SK-N-SH (cell line): ENCODE data around the gene C7orf25. TPM values are rescaled to one million over a fixed set of nuclear protein-coding genes. Genes with fewer than 3 reads are reported as not detected.

Experiments
- ELF1 ChIP-seq: IDR thresholded peaks from 2 replicates; pipeline ENCODE4 v1.4.0; 2012
- EZH2phosphoT487 ChIP-seq: fragments of 200-600 bp; sonication (generic); IDR thresholded peaks from 2 replicates; pipeline ENCODE4 v1.6.1; 2017; ENCODE audit warnings: low read depth, mixed run types, mild to moderate bottlenecking, antibody characterized with exemption, moderate library complexity, borderline replicate concordance
- FOXJ3 ChIP-seq: sonication (generic); formaldehyde crosslinking; IDR thresholded peaks from 2 replicates; pipeline ENCODE4 v1.5.1; 2020; ENCODE audit warnings: mild to moderate bottlenecking, missing genetic modification reagents
- GATA2 ChIP-seq: sonication (generic); formaldehyde crosslinking; IDR thresholded peaks from 2 replicates; pipeline ENCODE4 v1.5.0; 2020; ENCODE audit warnings: mild to moderate bottlenecking, missing genetic modification reagents
- JUND ChIP-seq: IDR thresholded peaks from 2 replicates; pipeline ENCODE4 v1.4.0; 2012
- MXI1 ChIP-seq: IDR thresholded peaks from 2 replicates; pipeline ENCODE4 v1.6.1; 2012; ENCODE audit warnings: mild to moderate bottlenecking, low read depth, low read length, improper control_type of control experiment
- NFIC ChIP-seq: IDR thresholded peaks from 2 replicates; pipeline ENCODE4 v1.4.0; 2012; ENCODE audit warnings: borderline replicate concordance
- POLR2AphosphoS5 ChIP-seq: IDR thresholded peaks from 2 replicates; pipeline ENCODE4 v1.6.1; 2012; ENCODE audit warnings: low read depth, low read length
- RCOR1 ChIP-seq: fragments of 150-350 bp; IDR thresholded peaks from 2 replicates; pipeline ENCODE4 v1.6.1; 2017; ENCODE audit warnings: antibody characterized with exemption, low read length
- REST ChIP-seq: IDR thresholded peaks from 2 replicates; pipeline ENCODE4 v1.6.1; 2012; ENCODE audit warnings: mild to moderate bottlenecking, low read depth, low read length, moderate library complexity
- RXRA ChIP-seq: IDR thresholded peaks from 2 replicates; pipeline ENCODE4 v1.4.0; 2012; ENCODE audit warnings: low read depth, mild to moderate bottlenecking, borderline replicate concordance
- SIN3A ChIP-seq: IDR thresholded peaks from 2 replicates; pipeline ENCODE4 v1.6.1; 2012; ENCODE audit warnings: low read depth, mild to moderate bottlenecking, low read length, moderate library complexity, borderline replicate concordance
- YY1 ChIP-seq: IDR thresholded peaks from 2 replicates; pipeline ENCODE4 v1.4.0; 2012; ENCODE audit warnings: low read depth, mild to moderate bottlenecking
- polyA plus RNA-seq, 3 experiments: library from polyadenylated mRNA; depleted of rRNA; stranded (reverse); fragments of >200 nt; gene quantifications; 2 replicates each; pipeline ENCODE4 v1.2.3, GENCODE V29; 2012
- TF ChIP-seq, protein P1 (sequence below): IDR thresholded peaks from 2 replicates; pipeline ENCODE4 v1.4.0; 2012; ENCODE audit warnings: low read depth, borderline replicate concordance
- TF ChIP-seq, protein P2 (sequence below): IDR thresholded peaks from 2 replicates; pipeline ENCODE4 v1.4.0; 2012; ENCODE audit warnings: low read depth, borderline replicate concordance
- TF ChIP-seq, protein P3 (sequence below): fragments of 150-350 bp; IDR thresholded peaks from 2 replicates; pipeline ENCODE4 v1.6.1; 2016; ENCODE audit warnings: mild to moderate bottlenecking, low read depth, low read length
- TF ChIP-seq, protein P4 (sequence below): fragments of 150-350 bp; IDR thresholded peaks from 2 replicates; pipeline ENCODE4 v1.6.1; 2017; ENCODE audit warnings: antibody characterized with exemption, low read length, low read depth, borderline replicate concordance

The C7orf25 gene
- polyA plus RNA-seq, 1 of the 3 experiments (the other 2 are of a cell fraction) = 6.1 TPM

DNA sequence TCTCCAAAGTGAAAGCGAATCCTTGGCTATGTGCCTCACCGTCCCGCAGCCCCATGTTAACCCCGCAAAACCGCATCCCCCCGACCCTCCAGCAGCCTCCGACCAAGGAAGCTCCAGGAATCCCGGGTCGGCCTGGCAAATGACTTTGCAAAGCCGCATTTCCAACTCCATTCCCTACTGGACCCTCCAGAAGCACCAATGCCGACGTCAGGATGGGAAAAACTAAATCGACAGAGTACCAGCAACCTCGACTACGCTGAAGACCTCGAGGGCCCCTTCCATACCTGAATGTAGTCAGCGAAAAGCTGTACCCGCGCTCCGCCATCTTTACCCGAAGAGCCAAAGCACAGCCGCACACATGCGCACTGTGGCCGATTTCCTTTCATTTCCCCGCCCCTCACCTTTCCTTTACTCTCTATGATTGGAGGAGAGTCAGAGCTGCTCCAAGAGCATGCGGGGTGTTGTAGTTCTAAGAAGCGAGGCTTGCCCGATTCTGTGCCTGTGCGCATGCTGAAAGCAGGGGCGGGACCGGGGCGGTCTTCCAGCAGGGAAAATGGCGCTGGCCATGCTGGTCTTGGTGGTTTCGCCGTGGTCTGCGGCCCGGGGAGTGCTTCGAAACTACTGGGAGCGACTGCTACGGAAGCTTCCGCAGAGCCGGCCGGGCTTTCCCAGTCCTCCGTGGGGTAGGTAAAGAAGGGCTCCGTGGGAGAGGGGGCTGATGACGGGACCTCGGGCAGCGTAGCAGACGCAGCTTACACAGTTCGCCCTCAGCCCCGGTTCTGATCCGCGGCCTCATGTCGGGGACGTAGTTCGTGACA lies 20.2 kb upstream of the C7orf25 start, which contains the start of the genes MRPL32 and PSMA2 (continued):
- TF ChIP-seq, protein P1, sequence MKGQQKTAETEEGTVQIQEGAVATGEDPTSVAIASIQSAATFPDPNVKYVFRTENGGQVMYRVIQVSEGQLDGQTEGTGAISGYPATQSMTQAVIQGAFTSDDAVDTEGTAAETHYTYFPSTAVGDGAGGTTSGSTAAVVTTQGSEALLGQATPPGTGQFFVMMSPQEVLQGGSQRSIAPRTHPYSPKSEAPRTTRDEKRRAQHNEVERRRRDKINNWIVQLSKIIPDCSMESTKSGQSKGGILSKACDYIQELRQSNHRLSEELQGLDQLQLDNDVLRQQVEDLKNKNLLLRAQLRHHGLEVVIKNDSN = no peak
- TF ChIP-seq POLR2AphosphoS5 (peak; percentile 97), RXRA (no peak), SIN3A (peak; percentile 85; the same call in 1 of the 2 replicates), GATA2 (CRISPR knock-in tag) (no peak), EZH2phosphoT487 (no peak), FOXJ3 (CRISPR knock-in tag) (no peak; the same call in 1 of the 2 replicates), MXI1 (peak; percentile 98), ELF1 (0 out of 2 replicates have a peak, but pooled peaks have one; percentile 22), NFIC (peak; percentile 5; the same call in 1 of the 2 replicates), YY1 (peak; percentile 97), JUND (no peak), RCOR1 (no peak), REST (peak; percentile 59; the same call in 1 of the 2 replicates)
- TF ChIP-seq, protein P2, sequence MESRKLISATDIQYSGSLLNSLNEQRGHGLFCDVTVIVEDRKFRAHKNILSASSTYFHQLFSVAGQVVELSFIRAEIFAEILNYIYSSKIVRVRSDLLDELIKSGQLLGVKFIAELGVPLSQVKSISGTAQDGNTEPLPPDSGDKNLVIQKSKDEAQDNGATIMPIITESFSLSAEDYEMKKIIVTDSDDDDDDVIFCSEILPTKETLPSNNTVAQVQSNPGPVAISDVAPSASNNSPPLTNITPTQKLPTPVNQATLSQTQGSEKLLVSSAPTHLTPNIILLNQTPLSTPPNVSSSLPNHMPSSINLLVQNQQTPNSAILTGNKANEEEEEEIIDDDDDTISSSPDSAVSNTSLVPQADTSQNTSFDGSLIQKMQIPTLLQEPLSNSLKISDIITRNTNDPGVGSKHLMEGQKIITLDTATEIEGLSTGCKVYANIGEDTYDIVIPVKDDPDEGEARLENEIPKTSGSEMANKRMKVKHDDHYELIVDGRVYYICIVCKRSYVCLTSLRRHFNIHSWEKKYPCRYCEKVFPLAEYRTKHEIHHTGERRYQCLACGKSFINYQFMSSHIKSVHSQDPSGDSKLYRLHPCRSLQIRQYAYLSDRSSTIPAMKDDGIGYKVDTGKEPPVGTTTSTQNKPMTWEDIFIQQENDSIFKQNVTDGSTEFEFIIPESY = no peak
- TF ChIP-seq, protein P3, sequence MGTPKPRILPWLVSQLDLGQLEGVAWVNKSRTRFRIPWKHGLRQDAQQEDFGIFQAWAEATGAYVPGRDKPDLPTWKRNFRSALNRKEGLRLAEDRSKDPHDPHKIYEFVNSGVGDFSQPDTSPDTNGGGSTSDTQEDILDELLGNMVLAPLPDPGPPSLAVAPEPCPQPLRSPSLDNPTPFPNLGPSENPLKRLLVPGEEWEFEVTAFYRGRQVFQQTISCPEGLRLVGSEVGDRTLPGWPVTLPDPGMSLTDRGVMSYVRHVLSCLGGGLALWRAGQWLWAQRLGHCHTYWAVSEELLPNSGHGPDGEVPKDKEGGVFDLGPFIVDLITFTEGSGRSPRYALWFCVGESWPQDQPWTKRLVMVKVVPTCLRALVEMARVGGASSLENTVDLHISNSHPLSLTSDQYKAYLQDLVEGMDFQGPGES = no peak
- TF ChIP-seq, protein P4, sequence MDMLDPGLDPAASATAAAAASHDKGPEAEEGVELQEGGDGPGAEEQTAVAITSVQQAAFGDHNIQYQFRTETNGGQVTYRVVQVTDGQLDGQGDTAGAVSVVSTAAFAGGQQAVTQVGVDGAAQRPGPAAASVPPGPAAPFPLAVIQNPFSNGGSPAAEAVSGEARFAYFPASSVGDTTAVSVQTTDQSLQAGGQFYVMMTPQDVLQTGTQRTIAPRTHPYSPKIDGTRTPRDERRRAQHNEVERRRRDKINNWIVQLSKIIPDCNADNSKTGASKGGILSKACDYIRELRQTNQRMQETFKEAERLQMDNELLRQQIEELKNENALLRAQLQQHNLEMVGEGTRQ = no peak
